ENCODE measurements around the gene FSTL4.

DNA sequence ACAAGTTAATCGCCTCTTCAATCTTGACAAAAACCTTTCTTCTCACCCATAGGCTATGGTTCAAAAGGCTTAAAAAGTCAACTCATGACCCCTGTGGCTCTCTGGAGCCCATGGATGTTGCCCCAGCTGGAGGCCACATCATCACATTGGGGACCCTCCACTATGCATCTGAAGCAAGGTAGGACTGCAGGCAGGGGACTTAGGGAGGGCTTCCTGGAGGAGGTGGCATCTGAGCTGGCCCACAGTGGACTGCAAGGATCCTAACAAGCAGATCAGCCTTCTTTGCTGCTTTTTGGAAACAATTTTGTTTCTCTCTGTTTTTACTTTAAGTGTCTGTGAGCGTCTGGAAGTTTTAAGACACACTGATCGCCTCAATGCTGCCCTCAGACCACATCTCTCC, 325.9 kb downstream of the FSTL4 start:
- TF ChIP-seq, protein P1, sequence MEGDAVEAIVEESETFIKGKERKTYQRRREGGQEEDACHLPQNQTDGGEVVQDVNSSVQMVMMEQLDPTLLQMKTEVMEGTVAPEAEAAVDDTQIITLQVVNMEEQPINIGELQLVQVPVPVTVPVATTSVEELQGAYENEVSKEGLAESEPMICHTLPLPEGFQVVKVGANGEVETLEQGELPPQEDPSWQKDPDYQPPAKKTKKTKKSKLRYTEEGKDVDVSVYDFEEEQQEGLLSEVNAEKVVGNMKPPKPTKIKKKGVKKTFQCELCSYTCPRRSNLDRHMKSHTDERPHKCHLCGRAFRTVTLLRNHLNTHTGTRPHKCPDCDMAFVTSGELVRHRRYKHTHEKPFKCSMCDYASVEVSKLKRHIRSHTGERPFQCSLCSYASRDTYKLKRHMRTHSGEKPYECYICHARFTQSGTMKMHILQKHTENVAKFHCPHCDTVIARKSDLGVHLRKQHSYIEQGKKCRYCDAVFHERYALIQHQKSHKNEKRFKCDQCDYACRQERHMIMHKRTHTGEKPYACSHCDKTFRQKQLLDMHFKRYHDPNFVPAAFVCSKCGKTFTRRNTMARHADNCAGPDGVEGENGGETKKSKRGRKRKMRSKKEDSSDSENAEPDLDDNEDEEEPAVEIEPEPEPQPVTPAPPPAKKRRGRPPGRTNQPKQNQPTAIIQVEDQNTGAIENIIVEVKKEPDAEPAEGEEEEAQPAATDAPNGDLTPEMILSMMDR (IDR thresholded peaks at IDR 0.05): no peak
- TF ChIP-seq POLR2A (IDR thresholded peaks at IDR 0.05): no peak

Measured in body of pancreas (tissue), 4 donors.